Measurements from ENCODE around the gene METTL22.

DNA sequence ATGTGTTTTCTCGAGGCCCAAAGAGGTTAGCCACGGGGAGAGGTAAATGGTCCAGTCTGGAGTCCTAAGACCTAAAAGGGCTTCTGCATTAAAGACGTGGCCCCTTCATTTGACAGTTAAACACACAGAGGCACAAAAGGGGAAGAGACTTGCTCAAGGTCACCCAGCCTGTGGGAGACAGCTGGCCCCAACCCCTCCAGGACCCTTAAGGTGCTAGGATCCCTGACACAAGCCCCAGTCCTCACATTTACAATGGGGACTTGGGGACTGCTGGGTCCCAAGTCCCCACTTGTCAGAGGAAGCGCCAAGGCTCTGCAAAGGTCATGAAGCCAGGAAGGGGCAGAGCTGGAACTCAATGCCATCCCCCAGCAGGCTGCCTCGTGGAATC, 54.7 kb downstream of the METTL22 start:
- TF ChIP-seq, protein P1, sequence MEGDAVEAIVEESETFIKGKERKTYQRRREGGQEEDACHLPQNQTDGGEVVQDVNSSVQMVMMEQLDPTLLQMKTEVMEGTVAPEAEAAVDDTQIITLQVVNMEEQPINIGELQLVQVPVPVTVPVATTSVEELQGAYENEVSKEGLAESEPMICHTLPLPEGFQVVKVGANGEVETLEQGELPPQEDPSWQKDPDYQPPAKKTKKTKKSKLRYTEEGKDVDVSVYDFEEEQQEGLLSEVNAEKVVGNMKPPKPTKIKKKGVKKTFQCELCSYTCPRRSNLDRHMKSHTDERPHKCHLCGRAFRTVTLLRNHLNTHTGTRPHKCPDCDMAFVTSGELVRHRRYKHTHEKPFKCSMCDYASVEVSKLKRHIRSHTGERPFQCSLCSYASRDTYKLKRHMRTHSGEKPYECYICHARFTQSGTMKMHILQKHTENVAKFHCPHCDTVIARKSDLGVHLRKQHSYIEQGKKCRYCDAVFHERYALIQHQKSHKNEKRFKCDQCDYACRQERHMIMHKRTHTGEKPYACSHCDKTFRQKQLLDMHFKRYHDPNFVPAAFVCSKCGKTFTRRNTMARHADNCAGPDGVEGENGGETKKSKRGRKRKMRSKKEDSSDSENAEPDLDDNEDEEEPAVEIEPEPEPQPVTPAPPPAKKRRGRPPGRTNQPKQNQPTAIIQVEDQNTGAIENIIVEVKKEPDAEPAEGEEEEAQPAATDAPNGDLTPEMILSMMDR (IDR thresholded peaks at IDR 0.05) = no peak
- TF ChIP-seq POLR2A (IDR thresholded peaks at IDR 0.05) = no peak

Data from adrenal gland (tissue), 5 donors.